ENCODE results near the gene DDX39A.

GRCh38 chr19:14395262-14395661 is 23.9 kb downstream of the DDX39A start:
- TF ChIP-seq CTCF (IDR thresholded peaks at IDR 0.05) (no peak), EZH2 (IDR thresholded peaks at IDR 0.05; ENCODE audit: borderline replicate concordance, insufficient read depth, low read depth, low read length, poor library complexity, severe bottlenecking) (no peak)
